NCI-H524 treated with DMSO at 0.1 percent for 48 hours (cell line): ENCODE results near the gene PRAC2.

ENCODE experiments used
- DNase-seq: peaks from one replicate; lab custom pipeline; 2025; lab: John Stamatoyannopoulos, UW

PRAC2 gene

DNA sequence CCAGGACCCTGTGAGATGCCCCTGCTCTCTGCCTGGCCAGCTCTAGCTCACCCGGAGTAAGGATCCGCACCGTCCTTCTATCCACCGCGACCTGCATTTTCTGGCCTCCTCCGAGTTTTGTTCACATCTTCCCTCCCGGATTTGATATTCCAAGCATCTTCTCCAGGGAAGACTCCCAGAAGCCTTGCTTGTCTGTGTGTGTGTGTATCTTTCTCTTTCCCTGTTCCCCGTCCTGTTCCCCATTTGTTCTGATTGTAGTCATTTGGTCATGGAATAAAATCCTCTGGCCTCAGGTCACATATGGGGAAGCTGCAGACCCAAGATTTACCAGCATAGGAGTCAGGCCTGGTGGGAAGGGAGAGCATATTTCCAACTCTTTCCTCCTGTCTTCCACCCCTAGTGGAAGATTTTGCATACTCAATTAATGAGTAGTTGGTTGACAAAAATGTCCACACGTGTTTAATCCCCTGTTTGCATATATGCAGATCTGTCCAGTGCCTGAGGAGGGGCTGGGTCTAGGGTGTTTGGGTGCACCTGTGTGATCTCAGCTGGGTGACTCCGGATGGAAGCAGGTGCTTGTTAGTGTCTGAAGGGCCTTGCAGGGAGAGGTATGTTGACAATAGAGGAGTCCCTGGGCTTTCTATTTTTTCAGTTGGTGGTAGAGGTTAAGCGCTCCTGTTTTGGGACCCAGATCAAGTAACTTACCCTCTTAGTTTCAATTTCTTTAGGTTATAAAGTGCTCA is 2.5 kb upstream of the PRAC2 start:
- no peak for DNase-seq

GRCh38 chr17:48721009-48721402 is 2.0 kb upstream of the PRAC2 start:
- DNase-seq, result no peak

GRCh38 chr17:48722201-48722907 is 631 bp upstream of the PRAC2 start, which contains the start of gene PRAC1:
PRAC1 (minus strand) TSS chr17:48722518; CDS start chr17:48722392, 126 bp downstream.
- no peak for DNase-seq

DNA sequence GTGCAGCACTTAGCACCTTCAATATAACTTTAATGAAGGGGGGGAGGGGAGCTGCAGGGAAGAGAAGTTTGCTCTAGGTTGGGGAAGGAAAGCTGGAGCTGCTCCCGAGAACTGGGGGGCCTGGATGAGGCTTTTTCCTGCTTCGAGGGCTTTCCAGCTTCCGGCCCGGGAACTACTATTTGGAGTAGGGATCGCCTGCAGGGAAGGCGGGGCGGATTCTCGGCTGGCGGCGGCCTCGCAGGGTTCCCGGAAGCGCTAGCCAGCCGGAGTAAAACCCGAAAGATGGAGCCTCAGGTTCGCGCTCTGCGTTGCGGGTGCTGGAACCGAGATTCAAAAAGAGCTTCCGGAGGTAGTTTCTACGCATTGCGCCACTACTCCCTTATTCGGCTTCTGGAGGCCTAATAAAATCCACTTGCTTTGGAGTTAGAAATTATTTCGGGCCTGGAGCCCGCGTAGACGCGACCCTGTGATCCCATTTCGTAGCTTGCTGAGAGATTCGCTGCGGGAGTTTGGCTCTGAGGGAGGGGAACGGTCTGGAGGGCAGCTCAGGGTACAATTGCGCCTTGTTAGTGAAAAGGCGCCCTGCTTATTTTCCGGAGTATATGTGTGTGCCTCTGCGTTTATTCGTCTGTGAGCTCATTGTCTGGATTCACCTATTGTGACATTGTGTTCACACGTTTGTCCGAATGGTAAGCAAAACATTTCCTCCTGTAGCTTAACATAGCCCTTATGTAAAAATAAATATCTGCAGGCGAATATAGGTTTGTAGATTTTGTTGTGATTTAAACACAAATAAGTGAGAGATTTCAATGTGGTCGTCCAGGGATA is 652 bp downstream of the PRAC2 start:
- no peak for DNase-seq

DNA sequence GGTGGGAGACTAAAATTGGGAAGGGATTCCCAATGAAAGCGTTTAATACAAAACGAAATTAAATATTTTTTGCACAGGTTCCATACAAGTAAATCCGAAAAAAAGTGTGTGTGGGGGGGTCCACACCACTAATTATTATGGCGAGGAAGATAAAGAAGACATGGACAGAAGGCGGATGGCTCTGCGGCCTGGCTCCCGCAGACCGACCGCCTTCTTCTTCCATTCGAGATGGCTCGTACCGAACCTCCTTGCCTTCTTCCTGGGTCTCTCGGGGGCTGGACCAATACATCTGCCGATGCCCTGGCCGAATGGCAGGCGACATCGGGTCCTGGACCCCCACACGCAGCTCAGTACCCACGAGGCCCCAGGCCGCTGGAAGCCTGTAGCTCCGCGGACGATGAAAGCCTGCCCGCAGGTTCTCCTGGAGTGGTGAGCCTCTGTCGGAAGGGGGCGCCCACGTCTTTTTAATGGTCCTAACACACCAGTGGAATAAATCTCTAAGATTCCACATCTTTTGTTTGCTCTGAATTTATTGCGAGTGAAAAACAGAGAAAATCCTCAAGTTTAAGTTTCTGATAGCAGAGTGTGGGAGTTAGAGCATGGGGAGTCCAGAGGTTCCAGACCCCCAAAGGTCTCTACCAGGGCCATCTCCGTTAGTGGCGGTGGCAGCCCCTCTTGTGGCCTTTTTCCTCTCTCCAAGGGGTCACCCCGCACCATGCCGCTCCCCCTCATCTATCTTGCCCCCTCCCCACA is 1.4 kb downstream of the PRAC2 start:
- DNase-seq, result peak; percentile 16

DNA sequence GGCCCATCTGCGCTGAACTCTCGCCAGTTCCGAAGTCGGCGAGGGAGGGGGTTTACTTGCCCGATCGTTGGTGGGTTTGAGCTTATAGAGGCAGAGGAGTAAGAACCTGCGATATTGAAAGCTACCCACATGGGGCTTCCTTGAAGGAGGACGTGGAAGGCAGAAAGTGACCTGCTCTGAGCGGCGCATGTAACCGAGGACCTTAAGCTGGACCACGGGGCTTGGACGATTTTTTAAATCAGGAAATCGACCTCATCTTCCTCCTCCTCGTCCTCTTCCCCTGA is 2.0 kb downstream of the PRAC2 start:
- no peak for DNase-seq

DNA sequence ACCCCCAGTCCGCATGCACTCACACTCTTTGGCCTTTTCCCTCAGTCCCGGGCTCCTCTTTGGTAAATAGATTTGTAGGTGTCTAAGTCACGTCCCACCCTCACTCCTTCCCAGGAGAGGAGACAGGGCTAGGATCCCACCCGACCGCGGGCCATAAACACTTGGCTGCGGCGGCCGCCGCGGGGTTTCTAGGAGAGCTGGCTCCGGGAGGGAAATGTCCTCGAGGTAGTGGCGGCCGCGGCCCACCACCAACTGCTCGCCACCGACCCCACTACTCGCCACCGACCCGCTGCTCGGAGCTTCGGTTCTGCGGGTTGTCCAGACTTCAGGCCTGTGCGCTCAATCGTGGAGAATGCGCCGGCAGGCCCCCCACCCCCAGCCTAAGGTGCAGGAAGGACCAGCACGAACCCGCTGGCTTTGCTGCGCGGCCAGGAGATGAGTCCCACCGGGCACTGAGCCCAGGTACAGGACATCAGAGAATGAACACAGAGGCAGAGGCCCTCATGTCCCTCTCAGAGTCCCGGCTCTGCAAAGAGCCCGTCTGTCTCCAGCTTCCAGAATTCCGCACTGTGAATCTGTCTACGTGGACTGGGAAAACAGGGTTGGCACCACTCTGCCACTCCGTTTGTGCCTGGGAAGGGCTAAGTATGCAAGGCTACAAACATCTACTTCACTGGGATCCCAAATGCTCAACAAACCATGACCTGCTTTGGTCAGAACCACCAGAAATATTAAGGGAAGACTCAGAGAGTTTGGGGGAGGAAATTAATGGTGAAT is 2.5 kb downstream of the PRAC2 start:
- no peak for DNase-seq

DNA sequence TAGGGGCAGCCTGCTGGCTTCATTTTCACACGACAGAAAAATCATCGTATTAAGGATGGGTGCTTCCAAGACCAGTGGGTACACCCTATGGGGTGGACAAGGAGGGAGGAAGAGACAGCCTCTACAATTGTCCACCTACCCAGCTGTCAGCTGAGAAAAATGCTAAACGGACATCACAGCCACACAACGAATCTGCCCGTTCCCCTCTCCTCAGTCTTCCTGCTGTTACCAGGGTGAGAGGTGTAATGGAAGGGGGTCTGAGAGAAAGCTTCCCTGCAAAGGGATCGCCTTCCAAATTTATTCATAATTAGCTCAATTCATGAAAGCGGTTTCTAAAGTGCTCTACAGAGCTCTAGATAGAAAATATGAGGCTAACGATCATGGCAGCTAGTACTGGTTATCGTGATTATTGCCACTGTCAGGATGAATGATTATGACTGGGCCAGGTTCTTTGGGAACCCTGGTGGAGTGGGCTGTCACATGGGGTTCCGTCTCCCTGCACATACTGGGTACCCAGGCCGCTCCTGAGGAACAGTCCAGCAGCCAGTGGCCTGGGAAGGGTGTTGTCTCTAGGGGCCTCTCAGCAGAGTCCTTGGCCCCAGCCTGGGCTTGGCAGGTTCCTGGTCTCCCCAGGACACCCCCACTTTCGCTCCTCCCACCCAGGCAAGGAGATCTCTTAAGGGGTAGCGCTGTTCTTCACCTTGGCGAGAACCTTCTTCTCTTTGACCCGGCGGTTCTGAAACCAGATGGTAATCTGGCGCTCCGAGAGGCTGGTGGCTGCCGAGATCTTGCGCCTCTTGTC is 3.3 kb downstream of the PRAC2 start:
- DNase-seq, result no peak

DNA sequence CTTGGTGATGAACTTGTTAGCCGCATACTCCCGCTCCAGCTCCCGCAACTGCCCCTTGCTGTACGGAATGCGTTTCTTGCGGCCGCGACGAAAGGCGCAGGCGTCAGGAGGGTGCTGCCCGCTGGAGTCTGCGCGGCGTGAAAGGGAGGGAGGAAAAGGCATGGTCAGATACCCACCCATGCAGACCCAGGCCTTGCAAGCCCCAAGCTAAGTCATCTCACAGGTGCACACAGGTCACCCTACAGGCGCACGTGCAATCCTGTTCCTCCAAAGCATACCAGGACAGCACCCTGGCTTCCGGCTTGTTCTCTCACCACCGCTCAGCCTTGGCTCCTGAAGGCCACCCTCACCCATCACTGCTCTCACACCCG is 3.9 kb downstream of the PRAC2 start:
- no peak for DNase-seq

GRCh38 chr17:48727415-48728175 is 4.6 kb downstream of the PRAC2 start:
- DNase-seq, result no peak

- peak; percentile 20 for DNase-seq
Measured at GRCh38 chr17:48728232-48729231, 5.5 kb downstream of the PRAC2 start, which contains the start of gene HOXB13. HOXB13 (minus strand) TSS chr17:48728750; CDS start chr17:48728593, 157 bp downstream.

- DNase-seq, result no peak
Measured at GRCh38 chr17:48729335-48730239, 6.6 kb downstream of the PRAC2 start.

DNA sequence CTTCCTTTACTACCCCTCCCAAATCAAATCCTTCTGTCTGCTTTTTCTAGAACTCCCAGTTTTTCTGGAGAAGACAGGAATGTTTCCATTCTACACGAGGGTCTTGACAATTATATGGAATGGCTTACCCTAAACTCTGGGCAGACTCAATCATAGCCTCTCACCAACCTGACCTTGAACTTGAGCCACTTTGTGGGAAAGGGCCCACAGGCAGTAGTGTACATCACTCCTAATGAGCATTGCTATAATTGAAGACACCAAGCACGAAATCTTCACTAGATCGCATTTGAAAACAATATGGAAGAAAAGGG is 7.2 kb downstream of the PRAC2 start:
- DNase-seq, result no peak

DNA sequence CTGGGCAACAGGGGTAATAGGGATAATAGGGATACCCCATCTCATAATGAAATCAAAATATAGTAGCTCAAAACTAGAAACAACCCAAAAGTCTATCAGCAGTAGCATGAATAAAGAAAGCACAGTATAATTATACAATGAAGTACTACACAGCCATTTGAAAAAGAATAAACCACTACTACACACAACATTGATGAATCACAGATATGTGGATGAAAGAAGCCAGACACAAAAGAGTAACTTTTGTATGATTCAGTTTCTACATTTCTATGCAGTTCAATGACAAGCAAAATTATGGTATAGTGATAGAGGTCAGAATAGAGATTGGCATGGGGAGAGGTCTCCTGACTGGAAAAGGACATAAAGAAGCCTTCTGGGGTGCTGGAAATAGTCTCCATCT is 8.4 kb downstream of the PRAC2 start:
- no peak for DNase-seq

DNA sequence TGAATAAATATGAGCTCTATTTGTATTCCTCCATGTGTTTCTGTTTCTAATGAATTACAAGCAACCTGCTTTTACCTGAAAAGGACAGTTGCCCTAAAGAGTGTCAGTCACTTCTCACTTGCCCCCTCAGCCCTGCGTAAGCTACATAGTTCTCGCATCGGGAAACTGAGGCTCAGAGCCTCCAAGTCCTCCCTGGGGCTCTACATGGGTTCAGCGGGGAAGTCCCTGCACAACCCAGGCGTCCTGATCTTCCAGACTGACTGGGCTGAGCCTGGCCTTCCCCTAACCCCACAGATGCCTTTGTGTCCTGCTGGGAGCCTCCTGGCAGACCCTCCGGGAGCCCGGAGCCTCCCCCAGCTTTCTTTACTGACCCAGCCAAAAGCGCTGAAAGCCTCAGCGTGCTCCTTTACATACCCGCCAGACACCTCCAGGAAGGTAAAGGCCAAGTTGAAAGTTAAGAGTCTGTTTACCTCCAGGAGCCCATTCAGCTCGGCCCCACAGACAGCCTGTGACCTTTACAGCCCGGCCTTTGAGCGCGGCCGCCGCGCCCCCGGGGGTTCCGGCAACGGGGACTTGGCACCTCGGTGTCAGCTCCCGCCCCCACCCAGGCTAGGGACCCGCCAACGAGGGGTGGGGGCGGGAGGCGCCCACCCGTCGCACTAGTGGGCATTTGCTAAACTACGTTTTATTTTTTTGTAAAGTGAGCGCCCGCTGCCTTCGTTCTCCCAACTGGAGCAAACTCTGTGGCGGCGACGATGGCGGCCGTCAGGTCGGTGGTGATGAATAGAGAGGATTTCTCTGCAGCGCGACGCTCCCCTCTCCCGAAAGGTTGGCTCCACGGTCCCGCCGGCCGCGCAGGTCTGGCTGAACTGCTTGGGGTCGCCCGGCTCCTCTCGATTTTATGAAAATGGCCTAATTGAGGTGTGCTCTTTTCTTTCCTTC is 10.0 kb downstream of the PRAC2 start:
- no peak for DNase-seq

DNA sequence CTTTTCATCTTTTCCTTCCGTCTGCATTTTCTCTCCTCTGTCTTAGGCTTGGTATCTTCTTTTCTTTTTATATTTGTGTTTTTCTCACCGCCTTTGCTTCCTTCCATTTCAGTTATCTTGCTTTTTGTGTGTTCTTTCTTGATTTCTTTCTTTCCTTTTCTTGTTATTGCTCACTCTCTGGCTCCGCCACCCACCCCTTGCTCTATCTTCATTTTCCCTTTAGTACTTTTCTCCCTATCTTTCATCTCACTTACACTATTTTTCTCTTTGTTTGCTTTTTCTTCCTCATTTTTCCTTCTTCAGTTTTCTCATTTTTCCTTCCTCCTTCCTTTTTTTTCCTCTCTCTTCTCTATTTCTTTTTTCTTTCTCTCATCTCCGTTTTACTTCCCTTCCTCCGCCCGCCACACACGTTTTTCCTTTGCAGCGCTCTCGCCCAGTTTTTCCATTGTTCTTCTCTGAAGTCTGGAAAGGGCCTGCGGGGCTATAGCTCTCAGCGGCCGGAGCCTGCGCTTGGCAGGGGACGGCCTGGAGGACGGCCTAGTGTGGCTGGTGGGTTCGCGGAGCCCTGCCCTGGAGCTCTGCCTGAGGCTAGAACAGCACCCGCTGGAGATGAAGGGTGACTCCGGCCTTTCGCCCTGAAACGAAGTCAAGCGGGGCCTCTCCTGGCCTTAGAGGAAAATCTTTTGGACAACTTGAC is 10.8 kb downstream of the PRAC2 start:
- DNase-seq, result no peak
